Peyer's patch (tissue), 4 donors: Measurements from ENCODE around the gene AICDA.

Experiments used
- CTCF ChIP-seq, 6 experiments: fragments of 450-650 bp in 4 of 6; fragments of 200-600 bp in 2 of 6; sonication (generic) in 1 of 6; IDR thresholded peaks; one replicate each; pipeline ENCODE4 v1.5.1; 2017 to 2019; ENCODE audit warnings: antibody characterized with exemption in 6 of 6, mild to moderate bottlenecking in 3 of 6, moderate library complexity in 1 of 6
- POLR2A ChIP-seq, 2 donors: fragments of 450-650 bp; IDR thresholded peaks; one replicate each; pipeline ENCODE4 v1.5.1; 2017; ENCODE audit warnings: antibody characterized with exemption in 2 of 2, mild to moderate bottlenecking in 2 of 2, moderate library complexity in 2 of 2

DNA sequence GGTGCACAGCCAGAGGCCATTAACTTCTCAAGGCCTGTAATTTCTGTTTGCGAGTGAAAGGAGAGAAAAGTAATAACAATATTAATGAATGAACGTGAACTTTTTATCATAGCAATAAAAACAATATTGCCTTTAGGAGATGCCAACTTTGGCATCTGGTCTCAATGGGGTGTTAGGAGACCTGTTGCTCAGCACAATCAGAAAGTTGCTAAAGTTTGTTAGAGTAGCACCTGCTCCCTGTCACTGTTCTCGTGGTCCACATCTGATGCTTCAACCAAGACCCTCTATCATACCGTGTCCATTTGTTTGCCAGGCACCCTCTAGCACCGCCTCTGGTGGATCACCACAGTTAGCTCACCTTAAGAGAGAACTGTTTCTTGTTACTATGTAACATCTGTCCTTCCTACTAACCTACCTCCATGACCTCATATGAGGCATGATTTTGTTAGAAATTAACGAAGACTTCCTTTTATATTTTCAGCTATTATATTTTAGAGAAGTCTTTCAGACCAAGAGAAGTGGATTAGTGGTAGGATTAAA is 59.5 kb downstream of the AICDA start:
- TF ChIP-seq POLR2A (IDR thresholded peaks at IDR 0.05) (no peak), CTCF (IDR thresholded peaks at IDR 0.05) (peak in 1 of 6 experiments; percentile 4)
